Aorta (tissue), 5 donors: ENCODE results near the gene SPRTN. TPM values are rescaled to one million over a fixed set of nuclear protein-coding genes. Genes with fewer than 3 reads are reported as not detected.

ENCODE experiments used
- ATAC-seq: fragments of 200-7000 bp; cut with Tn5 transposase; one replicate; pipeline ENCODE4 v1.9.1; 2022; ENCODE audit warnings: moderate library complexity; ENCODE audit not compliant: low FRiP score
- DNase-seq, 2 donors: peaks; one replicate each; pipeline ENCODE4 v3.0.0-alpha.2; 2020
- H3K27ac ChIP-seq, 2 donors: one replicate each; pipeline ENCODE4 v1.5.1; 2013; ENCODE audit warnings: low read length in 2 of 2, mild to moderate bottlenecking in 2 of 2, moderate library complexity in 2 of 2, control low read depth in 1 of 2, inconsistent platforms in 1 of 2, low read depth in 1 of 2
- H3K27me3 ChIP-seq, 2 donors: one replicate each; pipeline ENCODE4 v1.6.1; 2013; ENCODE audit warnings: control low read depth in 1 of 2, low read length in 1 of 2, mild to moderate bottlenecking in 1 of 2, moderate library complexity in 1 of 2; ENCODE audit not compliant: insufficient read depth in 2 of 2, control insufficient read depth in 1 of 2
- H3K36me3 ChIP-seq, 2 donors: one replicate each; pipeline ENCODE4 v1.6.1; 2013; ENCODE audit warnings: control low read depth in 1 of 2, low read length in 1 of 2, mild to moderate bottlenecking in 1 of 2; ENCODE audit not compliant: insufficient read depth in 2 of 2, control insufficient read depth in 1 of 2
- H3K4me1 ChIP-seq, 2 donors: one replicate each; pipeline ENCODE4 v1.6.1; 2013; ENCODE audit warnings: low read length in 2 of 2, control low read depth in 1 of 2, mild to moderate bottlenecking in 1 of 2, moderate library complexity in 1 of 2; ENCODE audit not compliant: insufficient read depth in 2 of 2, control insufficient read depth in 1 of 2
- H3K4me3 ChIP-seq, 2 donors: one replicate each; pipeline ENCODE4 v1.5.1; 2013; ENCODE audit warnings: low read length in 2 of 2, control low read depth in 1 of 2, mild to moderate bottlenecking in 1 of 2
- H3K9me3 ChIP-seq: one replicate; pipeline ENCODE4 v1.6.1; 2013; ENCODE audit warnings: mild to moderate bottlenecking, low read length; ENCODE audit not compliant: control insufficient read depth
- WGBS, 2 donors: extraction: QIAGEN DNeasy Blood & Tissue Kit; methylation state at CpG; one replicate each; pipeline ENCODE4 v1.1.7; 2013; 5-methylcytosine and 5-hydroxymethylcytosine counted together
- intact Hi-C, 2 donors: fragments of 100-400 bp; cut with DNase I; formaldehyde crosslinking; loops; one replicate each; pipeline versions ENCODE4 v1.14.2 to v1.15.0; 2022
- polyA plus RNA-seq, 2 donors: library from polyadenylated mRNA; stranded (reverse); fragments of 200-250 nt; gene quantifications; one replicate each; pipeline ENCODE4 v1.2.3, GENCODE V29; 2013
- total RNA-seq, 2 donors: library from RNA; stranded (reverse); fragmentation: NEBNext Ultra II Directional; extraction: Animal tissue kit (Norgen Biotek cat#: 25700); gene quantifications; one replicate each; pipeline ENCODE4 v1.2.1, GENCODE V29; 2021
- donor health status: healthy with polysubstance abuse.
- donor health status: Bipolar disorder and iron deficiency.
- donor health status: DM: no; HTN: no; CAD: no.
- donor health status: DM: no; HTN: no; CAD: no.
- donor health status: DM: yes; HTN: yes; CAD: no.

SPRTN gene
- total and polyA plus RNA-seq, 4 donors, result 3.5 to 12.1 (median 6.7) TPM

GRCh38 chr1:231332761-231333160 is 5.3 kb upstream of the SPRTN start:
- Histone ChIP-seq H3K36me3 (no peaks in the 10 kb centered on the region), H3K27ac (no peak overlapping the region), H3K27me3 (no peaks in the 10 kb centered on the region), H3K4me1 (peaks cover 8 to 13% of the 10 kb centered on the region in 2 donors), H3K4me3 (no peak overlapping the region), H3K9me3 (no peaks in the 10 kb centered on the region)
- DNase-seq, result no peak
- WGBS, 2 donors, result 94 to 95% methylated on average over 1 of the region's 1 CpG
- intact Hi-C loops, result no loop called here
- no peak for ATAC-seq

- peaks cover 8 to 13% of the 10 kb centered on the region in 2 donors for H3K4me1 ChIP-seq
- no peak for DNase-seq
- peak overlapping the region in 1 of 2 donors; percentile 33 for H3K4me3 ChIP-seq
- H3K27me3 ChIP-seq, result no peaks in the 10 kb centered on the region
- intact Hi-C loops, result no loop called here
- H3K27ac ChIP-seq, result no peak overlapping the region
- WGBS, 2 donors, result 44 to 51% methylated on average over 1 of the region's 1 CpG
- no peaks in the 10 kb centered on the region for H3K9me3 ChIP-seq
- H3K36me3 ChIP-seq, result no peaks in the 10 kb centered on the region
- ATAC-seq, result no peak
Measured at GRCh38 chr1:231334079-231334666, 3.9 kb upstream of the SPRTN start.

- 89 to 90% methylated on average over 6 of the region's 6 CpGs for WGBS, 2 donors
- Histone ChIP-seq H3K27ac (no peak overlapping the region), H3K4me1 (peaks cover 8 to 13% of the 10 kb centered on the region in 2 donors), H3K9me3 (no peaks in the 10 kb centered on the region), H3K36me3 (no peaks in the 10 kb centered on the region), H3K4me3 (peak overlapping the region in 1 of 2 donors; percentile 14), H3K27me3 (no peaks in the 10 kb centered on the region)
- intact Hi-C loops, result loop anchor here in 1 of 2 donors (5.0 kb wide), 1 partner anchor 87 kb away; the partner anchor contains the start of gene EGLN1
- DNase-seq (no peak), ATAC-seq (no peak)
Measured at GRCh38 chr1:231334952-231335351, 3.1 kb upstream of the SPRTN start.

GRCh38 chr1:231335663-231336602 is 2.2 kb upstream of the SPRTN start:
- Histone ChIP-seq H3K27ac (no peak overlapping the region), H3K9me3 (no peaks in the 10 kb centered on the region), H3K4me1 (peaks cover 8 to 13% of the 10 kb centered on the region in 2 donors), H3K36me3 (no peaks in the 10 kb centered on the region), H3K27me3 (no peaks in the 10 kb centered on the region), H3K4me3 (peak overlapping the region; percentile 35 to 93)
- DNase-seq (no peak), ATAC-seq (no peak)
- intact Hi-C loops, result loop anchor here in 1 of 2 donors (5.0 kb wide), 1 partner anchor 86 kb away; the partner anchor contains the start of gene EGLN1
- WGBS, 2 donors, result 66 to 73% methylated on average over 21 of the region's 21 CpGs

- peaks cover 8 to 13% of the 10 kb centered on the region in 2 donors for H3K4me1 ChIP-seq
- 1% methylated on average over 29 to 32 of the region's 32 CpGs for WGBS, 2 donors
- peak overlapping the region in 1 of 2 donors; percentile 84 for H3K27ac ChIP-seq
- H3K36me3 ChIP-seq, result peaks cover 0 to 2% of the 10 kb centered on the region in 2 donors
- no peaks in the 10 kb centered on the region for H3K9me3 ChIP-seq
- DNase-seq, result peak; percentile 64 to 81
- ATAC-seq, result peak; percentile 65
- peak overlapping the region; percentile 74 to 93 for H3K4me3 ChIP-seq
- no peaks in the 10 kb centered on the region for H3K27me3 ChIP-seq
- intact Hi-C loops, result loop anchor here in 1 of 2 donors (5.0 kb wide), 1 partner anchor 85 kb away; the partner anchor contains the start of gene EGLN1
Measured at GRCh38 chr1:231337043-231337471, 1.0 kb upstream of the SPRTN start.

- H3K9me3 ChIP-seq, result no peaks in the 10 kb centered on the region
- H3K4me3 ChIP-seq, result peak within 1 kb of the TSS; percentile 78 to 93
- no peaks in the 10 kb centered on the region for H3K27me3 ChIP-seq
- intact Hi-C loops, result loop anchor here in 1 of 2 donors (1.0 to 5.0 kb wide), 3 partner anchors 85 to 190 kb away; partner anchors contain the start of genes EGLN1 and GNPAT
- ATAC-seq (peak; percentile 97), DNase-seq (peak; percentile 96 to 99)
- 0% methylated on average over 70 to 74 of the region's 74 CpGs for WGBS, 2 donors
- H3K4me1 ChIP-seq, result peaks cover 8 to 13% of the 10 kb centered on the region in 2 donors
- peak within 1 kb of the TSS; percentile 73 to 89 for H3K27ac ChIP-seq
- peaks cover 0 to 2% of the 10 kb centered on the region in 2 donors for H3K36me3 ChIP-seq
Measured at GRCh38 chr1:231337472-231338269, 422 bp upstream of the SPRTN start, which contains the start of gene EXOC8. Gene EXOC8, minus strand, starts transcription at chr1:231337852. Its CDS starts 107 bp downstream, at chr1:231337745.

GRCh38 chr1:231340328-231341013 is 2.4 kb downstream of the SPRTN start:
- 91 to 93% methylated on average over 6 of the region's 6 CpGs for WGBS, 2 donors
- DNase-seq (no peak), ATAC-seq (no peak)
- Histone ChIP-seq H3K36me3 (peaks cover 0 to 5% of the 10 kb centered on the region in 2 donors), H3K4me3 (no peak overlapping the region), H3K27me3 (no peaks in the 10 kb centered on the region), H3K27ac (no peak overlapping the region), H3K9me3 (no peaks in the 10 kb centered on the region), H3K4me1 (peaks cover 8 to 13% of the 10 kb centered on the region in 2 donors)
- intact Hi-C loops, result no loop called here
